SIG-M5 treated with dmso at 0.1 percent for 504 hours (cell line): Measurements from ENCODE around the gene LONP1.
"Not testable (repeated sequence)": the region's sequence is repeated elsewhere in the genome, so short reads cannot be mapped to it uniquely, and the experiment has no call there.

Source experiments
- DNase-seq: peaks from one replicate; lab custom pipeline; 2025; ENCODE audit not compliant: unreplicated experiment; lab: John Stamatoyannopoulos, UW

The LONP1 gene

GRCh38 chr19:5711713-5712161, 8.2 kb downstream of the LONP1 start:
- DNase-seq = no peak

DNA sequence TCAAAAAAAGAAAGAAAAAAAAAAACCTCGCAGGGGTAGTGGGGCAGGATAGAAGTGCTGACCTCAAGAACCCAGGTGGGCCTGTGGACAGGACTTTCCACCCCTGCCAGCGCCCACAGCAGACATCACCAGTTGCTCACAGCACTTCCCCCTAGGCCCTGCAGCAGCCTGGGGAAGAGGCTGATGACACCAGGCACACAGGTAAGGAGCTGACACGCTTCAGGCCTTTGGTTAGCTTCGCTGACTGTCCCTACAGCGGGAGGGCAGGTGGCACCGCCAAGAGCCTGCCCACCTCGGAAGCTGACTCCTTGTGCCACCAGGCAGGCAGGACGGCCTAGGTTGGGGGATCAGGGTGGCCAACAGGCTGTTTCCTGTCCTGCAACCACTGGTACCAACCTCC, 8.9 kb downstream of the LONP1 start:
- no peak for DNase-seq

GRCh38 chr19:5707576-5708575, 12.1 kb downstream of the LONP1 start:
- no peak for DNase-seq

DNA sequence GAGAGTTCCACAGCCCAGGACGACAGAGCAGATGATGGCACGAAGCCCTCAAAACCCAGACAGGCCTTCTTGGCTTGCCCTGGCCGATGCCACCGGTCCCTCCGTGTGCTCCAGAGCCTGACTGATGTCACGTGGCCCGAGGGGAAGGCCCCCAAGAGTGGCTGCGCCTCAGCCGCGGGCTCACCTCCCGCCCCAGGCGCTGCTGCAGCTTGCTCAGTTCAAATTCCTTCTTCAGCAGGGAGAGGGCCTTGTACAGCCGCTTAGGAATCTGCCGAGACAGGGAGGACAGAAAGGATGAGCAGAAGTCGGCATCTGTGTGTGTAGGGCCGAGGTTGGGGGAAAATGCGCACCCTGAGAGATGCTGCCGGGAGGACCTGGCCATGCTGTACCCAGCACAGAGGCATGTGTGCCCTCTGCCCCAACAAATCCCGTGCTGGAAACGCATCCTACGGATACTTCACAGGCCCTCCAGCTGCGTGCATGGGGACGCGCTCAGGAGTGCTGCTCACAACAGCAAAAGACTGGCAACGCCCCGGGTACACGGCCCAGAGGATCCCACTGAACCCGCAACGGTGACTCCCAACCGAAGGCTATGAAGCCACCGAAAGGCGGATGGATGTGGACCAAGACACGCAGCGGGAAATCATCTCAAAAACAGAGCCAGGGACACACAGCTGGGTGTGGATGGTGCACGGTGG, 12.9 kb downstream of the LONP1 start:
- DNase-seq = no peak

- DNase-seq = no peak
Observed at GRCh38 chr19:5705552-5705951, 14.4 kb downstream of the LONP1 start.

DNA sequence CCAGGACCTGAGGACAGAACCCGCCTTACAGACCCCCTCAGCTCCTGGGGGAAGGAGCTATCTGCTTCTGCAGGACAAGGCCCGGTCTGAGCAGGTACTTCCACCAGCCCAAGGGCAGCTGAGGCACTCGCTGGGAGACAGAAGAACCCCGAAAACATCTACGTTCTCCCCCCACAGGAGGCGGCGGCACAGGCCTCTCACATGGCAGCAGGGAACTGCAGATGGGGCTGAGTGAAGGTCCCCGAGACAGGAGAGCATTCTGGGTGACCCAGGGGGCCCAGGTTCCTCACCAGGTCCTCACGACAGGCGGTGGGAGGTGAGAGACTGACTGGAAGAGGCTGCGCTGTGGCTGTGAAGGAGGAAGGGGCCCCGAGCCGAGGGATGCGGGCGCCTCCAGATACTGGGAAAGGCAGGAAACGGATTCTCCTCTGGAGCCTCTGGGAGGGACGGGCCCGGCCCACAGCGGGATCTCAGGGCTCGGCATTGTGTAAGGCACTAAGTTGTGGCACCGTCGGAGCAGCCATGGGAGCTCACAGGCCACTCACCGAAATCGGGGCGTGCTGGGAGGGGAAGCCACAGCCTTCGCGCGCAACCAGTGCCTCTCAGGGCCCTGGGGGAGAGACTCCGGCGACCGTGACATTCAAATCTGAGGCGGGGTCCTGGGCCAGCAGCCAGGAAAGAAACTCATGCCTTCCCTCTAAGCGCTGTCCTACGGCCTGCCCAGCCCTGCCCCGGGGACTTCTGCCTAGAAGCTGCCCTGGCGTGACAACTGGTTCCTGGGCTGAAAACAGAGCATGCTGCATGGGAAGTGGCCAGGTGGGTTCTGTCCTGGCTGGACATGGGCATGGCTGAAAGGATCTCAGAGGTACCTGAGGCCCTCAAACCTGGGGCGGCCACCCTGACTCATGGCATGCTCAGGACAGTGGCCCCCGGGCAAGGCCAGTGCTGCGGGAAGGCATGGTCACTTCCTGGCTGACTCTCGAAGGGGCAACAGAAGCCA, 15.8 kb downstream of the LONP1 start:
- DNase-seq = no peak

DNA sequence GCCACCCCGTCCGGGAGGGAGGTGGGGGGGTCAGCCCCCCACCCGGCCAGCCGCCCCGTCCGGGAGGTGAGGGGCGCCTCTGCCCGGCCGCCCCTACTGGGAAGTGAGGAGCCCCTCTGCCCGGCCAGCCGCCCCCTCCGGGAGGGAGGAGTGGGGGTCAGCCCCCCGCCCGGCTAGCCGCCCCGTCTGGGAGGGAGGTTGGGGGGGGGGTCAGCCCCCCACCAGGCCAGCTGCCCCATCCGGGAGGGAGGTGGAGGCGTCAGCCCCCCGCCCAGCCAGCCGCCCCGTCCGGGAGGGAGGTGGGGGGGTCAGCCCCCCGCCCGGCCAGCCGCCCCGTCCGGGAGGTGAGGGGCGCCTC, 17.9 kb downstream of the LONP1 start:
- DNase-seq = not testable (repeated sequence)

DNA sequence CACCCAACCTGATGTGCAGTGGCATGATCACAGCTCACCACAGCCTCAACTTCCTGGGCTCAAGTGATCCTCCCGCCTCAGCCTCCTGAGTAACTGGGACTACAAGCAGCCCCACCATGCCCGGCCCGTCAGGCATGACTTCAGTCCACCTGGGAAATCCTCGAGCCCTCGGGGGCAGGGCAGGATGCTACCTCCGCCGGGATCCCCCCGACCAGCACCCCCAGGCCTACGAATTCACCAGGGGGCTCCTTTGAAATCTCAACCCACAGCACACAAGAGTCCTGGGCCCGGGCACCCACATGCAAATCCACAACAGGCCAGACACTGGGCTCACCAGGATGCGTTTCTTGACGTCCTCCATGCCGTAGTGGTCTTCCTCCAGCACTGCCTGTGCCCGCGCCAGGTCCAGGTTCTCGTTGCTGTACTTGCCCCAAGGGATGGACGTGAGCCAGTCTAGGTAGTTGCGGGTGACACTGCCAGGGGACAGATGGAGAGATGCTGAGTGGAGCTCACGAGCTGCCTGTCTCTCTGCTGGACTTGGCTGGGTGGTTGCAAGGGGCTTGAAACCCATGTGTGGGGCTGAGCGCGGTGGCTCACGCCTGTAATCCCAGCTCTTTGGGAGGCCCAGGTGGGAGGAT, 19.4 kb downstream of the LONP1 start:
- DNase-seq = no peak

- DNase-seq = no peak
Observed at GRCh38 chr19:5698635-5699422, 21.1 kb downstream of the LONP1 start.

- DNase-seq = no peak
Observed at GRCh38 chr19:5697890-5698634, 21.9 kb downstream of the LONP1 start.

DNA sequence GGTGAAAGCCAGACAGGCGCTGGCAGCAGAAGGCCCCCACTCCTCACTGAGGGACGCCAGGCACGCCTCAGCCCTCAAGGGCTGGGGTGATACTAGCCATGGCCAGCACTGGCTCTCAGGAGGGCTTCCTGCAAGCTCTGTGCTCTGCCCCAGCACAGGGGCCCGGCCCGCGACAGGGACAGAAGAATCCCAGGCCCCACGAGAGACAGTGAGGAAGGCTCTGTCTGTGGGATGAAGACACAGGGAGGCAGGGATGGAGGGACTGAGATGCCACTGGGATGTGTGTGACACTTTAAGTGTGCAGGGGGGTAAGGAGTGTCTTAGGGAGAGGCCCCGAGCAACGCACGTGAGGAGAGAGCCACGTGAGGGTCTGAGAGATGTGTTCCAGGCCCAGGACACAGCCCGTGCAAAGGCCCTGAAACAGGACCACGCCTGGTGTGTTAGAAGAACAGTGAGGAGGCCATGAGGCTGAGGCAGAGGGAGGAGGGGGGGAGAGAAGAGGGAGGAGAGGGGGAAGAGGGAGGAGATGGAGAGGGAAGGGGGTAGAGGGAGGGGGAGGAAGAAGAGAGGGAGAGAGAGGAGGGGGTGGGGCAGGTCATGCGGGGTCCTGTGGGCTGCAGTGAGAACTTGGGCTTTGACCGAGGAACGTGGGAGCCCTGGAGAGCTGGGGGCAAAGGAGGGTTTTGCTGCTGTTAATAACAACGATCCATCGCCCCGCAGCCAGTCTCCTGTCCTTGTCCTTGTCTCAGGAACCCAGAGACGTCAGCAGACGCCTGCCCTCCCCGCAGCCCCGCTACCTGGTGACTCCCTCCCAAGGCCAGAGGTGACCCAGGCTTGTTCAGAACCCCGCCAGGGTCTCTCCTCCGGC, 22.7 kb downstream of the LONP1 start:
- no peak for DNase-seq

GRCh38 chr19:5696196-5697021, 23.5 kb downstream of the LONP1 start:
- no peak for DNase-seq

DNA sequence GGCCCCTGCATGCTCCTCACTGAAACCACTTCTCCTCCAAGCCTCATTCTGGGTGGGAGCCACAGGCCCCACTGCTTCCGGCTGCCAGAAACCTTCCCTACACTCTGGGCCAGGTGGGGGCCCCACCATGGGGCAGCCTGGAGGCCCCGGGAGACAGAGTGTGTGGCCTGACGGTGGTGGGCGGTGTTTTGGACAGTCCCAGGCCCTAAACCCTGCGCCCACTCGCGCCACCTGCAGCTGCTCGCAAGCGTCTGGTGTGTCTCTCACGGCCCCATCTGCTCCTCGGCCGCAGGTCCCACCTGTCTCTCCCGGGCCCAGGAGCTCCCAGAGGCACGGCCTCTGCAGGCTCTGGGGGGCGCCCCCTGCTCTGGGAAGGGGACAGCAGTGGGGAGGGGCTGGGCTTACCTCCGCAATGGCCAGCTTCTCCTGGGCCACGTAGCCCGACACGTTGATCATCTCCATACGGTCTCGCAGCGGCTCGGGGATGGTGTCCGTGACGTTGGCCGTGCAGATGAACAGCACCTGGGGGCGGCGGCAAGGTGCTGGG, 24.2 kb downstream of the LONP1 start:
- DNase-seq = no peak

- DNase-seq = no peak
Observed at GRCh38 chr19:5694956-5695648, 24.8 kb downstream of the LONP1 start.

DNA sequence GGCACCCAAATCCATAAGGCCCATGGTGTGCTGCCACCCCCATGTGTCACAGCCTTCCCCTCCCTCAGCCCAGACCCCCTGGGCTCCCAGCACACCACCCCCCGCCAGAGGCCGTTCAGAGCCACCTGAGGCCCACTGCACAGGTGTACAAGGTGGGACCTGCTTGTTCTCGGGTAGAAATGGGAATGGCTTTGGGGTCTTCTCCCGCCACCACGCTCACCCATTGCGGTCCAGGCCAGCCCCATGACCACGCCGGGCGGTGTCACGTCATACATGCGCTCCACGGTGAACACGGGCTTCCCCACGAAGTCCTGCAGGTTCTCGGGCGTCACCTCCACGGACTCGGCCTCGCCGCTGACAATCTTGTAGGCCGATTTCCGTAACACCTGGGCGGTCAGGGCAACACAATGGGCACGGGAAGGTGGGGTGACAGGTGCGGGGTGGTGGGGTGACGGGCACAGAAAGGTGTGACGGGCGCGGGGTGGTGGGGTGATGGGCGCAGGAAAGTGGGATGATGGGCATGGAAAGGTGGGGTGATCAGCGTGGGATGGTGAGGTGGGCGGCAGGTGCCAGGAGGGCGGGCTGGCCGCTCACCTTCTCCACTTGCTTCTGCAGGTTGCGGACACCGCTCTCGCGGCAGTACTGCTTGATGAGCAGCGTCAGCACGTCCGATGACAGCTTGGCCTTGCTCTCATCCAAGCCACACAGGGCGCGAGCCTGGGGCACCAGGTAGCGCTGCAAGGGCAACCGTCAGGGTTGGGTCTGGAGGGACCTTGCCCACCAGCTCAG, 25.6 kb downstream of the LONP1 start:
- DNase-seq = no peak
